Measurements from ENCODE around the gene FAM227B.
A peak's percentile ranks its signal among the peaks of the same experiment; 100 is the strongest.

The FAM227B gene

GRCh38 chr15:49423901-49424550, 196.6 kb downstream of the FAM227B start:
- Histone ChIP-seq H3K79me2 (ENCODE audit: insufficient read depth, low read depth) (no peaks in the 10 kb centered on the region), H3K4me1 (ENCODE audit: low read depth, poor library complexity, severe bottlenecking) (no peaks in the 10 kb centered on the region), H4K20me1 (ENCODE audit: insufficient read depth) (no peaks in the 10 kb centered on the region), H3K27me3 (ENCODE audit: insufficient read depth, low read depth) (no peaks in the 10 kb centered on the region), H3K27ac (no peak overlapping the region), H2AFZ (ENCODE audit: low read depth) (no peak overlapping the region), H3K9ac (no peak overlapping the region), H3K36me3 (ENCODE audit: insufficient read depth) (no peaks in the 10 kb centered on the region), H3K4me2 (no peak overlapping the region), H3K4me3 (IDR thresholded peaks at IDR 0.05; ENCODE audit: insufficient read depth, low read depth, low read length) (no peak overlapping the region)
- TF ChIP-seq, protein P1, sequence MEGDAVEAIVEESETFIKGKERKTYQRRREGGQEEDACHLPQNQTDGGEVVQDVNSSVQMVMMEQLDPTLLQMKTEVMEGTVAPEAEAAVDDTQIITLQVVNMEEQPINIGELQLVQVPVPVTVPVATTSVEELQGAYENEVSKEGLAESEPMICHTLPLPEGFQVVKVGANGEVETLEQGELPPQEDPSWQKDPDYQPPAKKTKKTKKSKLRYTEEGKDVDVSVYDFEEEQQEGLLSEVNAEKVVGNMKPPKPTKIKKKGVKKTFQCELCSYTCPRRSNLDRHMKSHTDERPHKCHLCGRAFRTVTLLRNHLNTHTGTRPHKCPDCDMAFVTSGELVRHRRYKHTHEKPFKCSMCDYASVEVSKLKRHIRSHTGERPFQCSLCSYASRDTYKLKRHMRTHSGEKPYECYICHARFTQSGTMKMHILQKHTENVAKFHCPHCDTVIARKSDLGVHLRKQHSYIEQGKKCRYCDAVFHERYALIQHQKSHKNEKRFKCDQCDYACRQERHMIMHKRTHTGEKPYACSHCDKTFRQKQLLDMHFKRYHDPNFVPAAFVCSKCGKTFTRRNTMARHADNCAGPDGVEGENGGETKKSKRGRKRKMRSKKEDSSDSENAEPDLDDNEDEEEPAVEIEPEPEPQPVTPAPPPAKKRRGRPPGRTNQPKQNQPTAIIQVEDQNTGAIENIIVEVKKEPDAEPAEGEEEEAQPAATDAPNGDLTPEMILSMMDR (conservative IDR thresholded peaks at IDR 0.05; ENCODE audit: low read depth, low read length): no peak

- TF ChIP-seq, protein P1 (conservative IDR thresholded peaks at IDR 0.05; ENCODE audit: low read depth, low read length): no peak
These were observed 197.6 kb downstream of the FAM227B start, which contains the start of gene FGF7 for GRCh38 chr15:49423021-49423420. Gene FGF7 (plus strand): TSS chr15:49423242. CDS start chr15:49424298, 1,056 bp downstream.

DNA sequence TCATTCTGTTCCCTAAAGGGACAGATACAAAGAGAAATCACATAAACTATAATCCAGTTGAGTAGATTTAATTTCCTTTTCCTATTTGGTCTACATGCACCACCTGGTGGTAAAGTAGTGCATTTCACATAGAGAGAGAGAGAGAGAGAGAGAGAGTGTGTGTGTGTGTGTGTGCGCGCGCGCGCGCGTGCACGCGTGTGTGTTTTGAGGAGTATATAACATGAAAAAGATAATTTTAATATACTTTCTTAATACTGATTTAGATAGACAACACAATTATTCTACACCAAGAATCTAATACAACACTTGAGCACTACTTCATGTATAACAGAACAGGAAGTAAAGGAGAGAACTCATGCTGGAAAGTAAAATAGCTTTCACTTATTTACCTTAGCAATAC, 198.6 kb downstream of the FAM227B start:
- H3K27ac ChIP-seq: no peak overlapping the region
- no peaks in the 10 kb centered on the region for H3K27me3 ChIP-seq (ENCODE audit: insufficient read depth, low read depth)
- H3K79me2 ChIP-seq (ENCODE audit: insufficient read depth, low read depth): no peaks in the 10 kb centered on the region
- H4K20me1 ChIP-seq (ENCODE audit: insufficient read depth): no peaks in the 10 kb centered on the region
- H3K4me3 ChIP-seq (IDR thresholded peaks at IDR 0.05; ENCODE audit: insufficient read depth, low read depth, low read length): no peak overlapping the region
- TF ChIP-seq, protein P1 (conservative IDR thresholded peaks at IDR 0.05; ENCODE audit: low read depth, low read length): peak; percentile 84
- no peak overlapping the region for H3K9ac ChIP-seq
- no peaks in the 10 kb centered on the region for H3K36me3 ChIP-seq (ENCODE audit: insufficient read depth)
- H3K4me1 ChIP-seq (ENCODE audit: low read depth, poor library complexity, severe bottlenecking): no peaks in the 10 kb centered on the region
- H2AFZ ChIP-seq (ENCODE audit: low read depth): no peak overlapping the region
- H3K4me2 ChIP-seq: no peak overlapping the region

More at GRCh38 chr15:49423021-49423420, 197.6 kb downstream of the FAM227B start, which contains the start of gene FGF7:
- H2AFZ ChIP-seq (ENCODE audit: low read depth): no peak within 1 kb of the TSS
- H3K36me3 ChIP-seq (ENCODE audit: insufficient read depth): no peaks in the 10 kb centered on the region
- H4K20me1 ChIP-seq (ENCODE audit: insufficient read depth): no peaks in the 10 kb centered on the region
- no peak within 1 kb of the TSS for H3K4me2 ChIP-seq
- H3K4me1 ChIP-seq (ENCODE audit: low read depth, poor library complexity, severe bottlenecking): no peaks in the 10 kb centered on the region
- no peaks in the 10 kb centered on the region for H3K79me2 ChIP-seq (ENCODE audit: insufficient read depth, low read depth)
- H3K27ac ChIP-seq: no peak within 1 kb of the TSS
- H3K27me3 ChIP-seq (ENCODE audit: insufficient read depth, low read depth): no peaks in the 10 kb centered on the region
- no peak within 1 kb of the TSS for H3K9ac ChIP-seq
- H3K4me3 ChIP-seq (IDR thresholded peaks at IDR 0.05; ENCODE audit: insufficient read depth, low read depth, low read length): no peak within 1 kb of the TSS

- H3K4me1 ChIP-seq (ENCODE audit: low read depth, poor library complexity, severe bottlenecking): no peaks in the 10 kb centered on the region
- no peaks in the 10 kb centered on the region for H4K20me1 ChIP-seq (ENCODE audit: insufficient read depth)
- H3K4me3 ChIP-seq (IDR thresholded peaks at IDR 0.05; ENCODE audit: insufficient read depth, low read depth, low read length): no peak overlapping the region
- H3K27me3 ChIP-seq (ENCODE audit: insufficient read depth, low read depth): no peaks in the 10 kb centered on the region
- H3K79me2 ChIP-seq (ENCODE audit: insufficient read depth, low read depth): no peaks in the 10 kb centered on the region
- TF ChIP-seq, protein P1 (conservative IDR thresholded peaks at IDR 0.05; ENCODE audit: low read depth, low read length): no peak
- no peak overlapping the region for H3K4me2 ChIP-seq
- no peak overlapping the region for H2AFZ ChIP-seq (ENCODE audit: low read depth)
- no peak overlapping the region for H3K27ac ChIP-seq
- H3K9ac ChIP-seq: no peak overlapping the region
- no peaks in the 10 kb centered on the region for H3K36me3 ChIP-seq (ENCODE audit: insufficient read depth)
These were observed 201.8 kb downstream of the FAM227B start for GRCh38 chr15:49418811-49419210.

Data from KMS-11 (cell line).